Transverse colon (tissue), 4 donors: ENCODE results near the gene C10orf105.

Experiments used
- CTCF ChIP-seq, 5 experiments: fragments of 200-600 bp in 3 of 5; fragments of 450-650 bp in 2 of 5; sonication (generic) in 3 of 5; IDR thresholded peaks; 1 replicate in 2 of 5; 2 replicates in 3 of 5; pipeline ENCODE4 v1.5.1; 2016 to 2017; ENCODE audit warnings: antibody characterized with exemption in 5 of 5, inconsistent platforms in 3 of 5, mild to moderate bottlenecking in 2 of 5, moderate library complexity in 1 of 5
- EP300 ChIP-seq: sonication (generic); formaldehyde crosslinking; IDR thresholded peaks from one replicate; pipeline ENCODE4 v1.6.1; 2017; ENCODE audit warnings: antibody characterized with exemption, low read depth
- POLR2A ChIP-seq: fragments of 450-650 bp; IDR thresholded peaks from one replicate; pipeline ENCODE4 v1.6.1; 2016; ENCODE audit warnings: antibody characterized with exemption, mild to moderate bottlenecking, moderate library complexity
- POLR2AphosphoS5 ChIP-seq, 3 donors: sonication (generic); formaldehyde crosslinking; IDR thresholded peaks; one replicate each; pipeline ENCODE4 v1.6.1; 2016; ENCODE audit warnings: antibody characterized with exemption in 3 of 3

GRCh38 chr10:71661779-71662336 lies 57.7 kb downstream of the C10orf105 start:
- no peak for TF ChIP-seq CTCF (IDR thresholded peaks at IDR 0.05)
- no peak for TF ChIP-seq POLR2A
- no peak for TF ChIP-seq POLR2AphosphoS5 (IDR thresholded peaks at IDR 0.05)
- TF ChIP-seq EP300: no peak
